Head of caudate nucleus (tissue), 42 donors: ENCODE results near the gene GPD2.
"Not testable (repeated sequence)": the region's sequence is repeated elsewhere in the genome, so short reads cannot be mapped to it uniquely, and the experiment has no call there.

Experiments used
- DNase-seq, 42 donors: peaks; one replicate each; pipeline versions ENCODE4 v3.0.0 to v3.0.0-alpha.2; 2020 to 2021; ENCODE audit warnings: mixed read lengths in 7 of 42
- intact Hi-C: fragments of 100-400 bp; cut with DNase I; formaldehyde crosslinking; loops from one replicate; pipeline ENCODE4 v1.15.0; 2022

Gene GPD2

DNA sequence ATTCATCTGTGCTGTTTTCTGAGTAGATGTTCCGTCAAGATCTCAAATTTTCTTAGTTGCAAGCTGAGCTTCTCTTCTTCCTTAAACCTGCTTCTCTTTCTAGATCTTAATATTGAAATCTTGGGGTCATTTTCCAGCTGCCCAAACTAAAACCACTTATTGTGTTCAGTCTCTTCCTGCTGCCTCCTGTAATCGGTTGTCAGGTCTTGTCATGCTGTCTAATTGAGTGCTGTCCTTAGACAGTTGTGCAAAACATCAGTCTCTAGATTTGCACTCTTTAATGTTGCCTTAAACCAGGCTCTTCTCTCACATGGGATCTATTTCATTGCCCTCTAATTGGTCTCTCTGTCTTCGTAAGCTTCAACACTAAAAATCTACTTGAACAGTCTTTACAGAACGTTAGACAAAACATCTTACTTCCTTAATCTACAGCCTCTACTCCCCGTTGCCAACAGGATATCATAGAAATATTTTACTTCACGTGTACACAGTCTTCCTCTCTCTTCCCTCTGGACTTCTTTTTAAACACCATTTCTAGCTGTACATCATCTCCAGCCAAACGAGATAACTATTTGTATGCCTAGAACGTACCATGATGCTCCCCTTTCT, 34.9 kb downstream of the GPD2 start:
- DNase-seq, result no peak
- intact Hi-C loops, result no loop called here

DNA sequence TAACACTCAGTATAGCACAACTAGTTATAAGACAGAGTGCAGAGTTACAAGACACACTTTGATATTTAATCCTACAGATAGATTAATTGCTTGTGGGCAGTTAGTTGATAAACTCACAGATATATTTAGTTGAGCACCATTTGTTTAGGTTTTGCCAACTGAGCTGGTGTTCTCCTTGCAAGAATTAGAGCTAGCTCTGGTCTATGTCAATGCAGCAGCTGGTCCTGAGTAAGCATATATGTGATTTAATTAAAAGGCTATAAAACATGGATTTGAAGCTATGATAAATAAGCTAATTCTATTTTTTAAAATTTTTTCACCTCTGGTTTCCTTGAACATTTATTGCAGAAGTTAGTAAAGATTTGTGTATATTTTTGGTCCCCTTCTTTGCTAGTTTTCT, 35.6 kb downstream of the GPD2 start:
- no peak for DNase-seq
- intact Hi-C loops, result no loop called here

DNA sequence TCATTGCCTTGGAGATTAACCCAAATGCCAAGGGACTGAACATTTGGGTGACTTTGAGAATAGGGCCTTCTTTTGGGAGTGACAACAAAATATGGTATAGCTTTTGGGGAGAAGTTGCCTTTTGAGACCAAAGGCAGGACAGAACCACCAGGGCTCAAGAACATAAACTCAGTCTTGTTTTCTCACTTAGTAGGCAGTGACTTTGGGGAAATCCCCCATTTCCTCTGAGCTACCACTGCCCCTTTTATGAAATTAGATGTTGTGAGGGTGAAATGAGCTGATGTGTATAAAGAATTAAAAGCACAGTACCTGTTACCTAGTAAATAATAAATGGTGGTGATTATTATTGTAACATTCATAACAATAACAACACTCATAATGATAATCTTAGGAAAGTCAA, 36.5 kb downstream of the GPD2 start:
- intact Hi-C loops, result no loop called here
- no peak for DNase-seq

DNA sequence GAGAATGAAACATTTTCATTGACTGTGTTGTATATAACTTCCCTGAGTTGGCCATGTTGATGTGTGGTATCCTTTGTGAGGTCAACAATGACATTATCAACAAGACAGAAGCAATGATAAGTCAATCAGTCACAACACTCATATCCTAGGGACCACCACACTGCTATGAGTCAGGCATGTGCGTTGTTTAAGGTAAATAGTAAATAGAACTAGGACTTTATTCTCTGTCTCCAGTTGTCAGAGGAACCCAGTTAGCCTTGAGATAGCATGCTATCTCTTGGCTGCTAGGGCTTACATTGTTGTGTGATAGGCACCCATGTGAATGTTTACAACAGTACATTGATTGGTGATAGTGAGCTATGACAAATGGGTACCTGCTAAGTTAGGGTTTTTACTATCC, 37.3 kb downstream of the GPD2 start:
- no peak for DNase-seq
- intact Hi-C loops, result no loop called here

DNA sequence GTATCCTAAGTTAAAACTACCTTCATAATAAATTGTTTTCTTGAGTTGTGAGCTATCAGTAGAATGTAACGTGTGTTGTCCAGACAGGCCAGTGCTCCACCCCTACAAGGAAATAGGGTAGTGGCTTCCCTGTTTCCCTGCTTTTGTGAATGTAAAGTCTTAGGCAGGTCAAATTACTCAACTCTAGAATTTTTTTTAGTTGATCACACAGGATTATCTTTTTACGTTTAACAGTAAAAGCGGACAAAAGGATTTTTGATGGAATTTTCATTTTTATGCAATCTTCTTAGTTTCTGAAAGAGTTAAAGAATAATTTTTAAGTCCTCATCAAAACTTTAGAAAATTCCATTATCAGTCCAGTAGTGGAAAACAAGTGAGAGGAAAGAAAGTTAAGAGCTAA, 38.2 kb downstream of the GPD2 start:
- intact Hi-C loops, result no loop called here
- no peak for DNase-seq

DNA sequence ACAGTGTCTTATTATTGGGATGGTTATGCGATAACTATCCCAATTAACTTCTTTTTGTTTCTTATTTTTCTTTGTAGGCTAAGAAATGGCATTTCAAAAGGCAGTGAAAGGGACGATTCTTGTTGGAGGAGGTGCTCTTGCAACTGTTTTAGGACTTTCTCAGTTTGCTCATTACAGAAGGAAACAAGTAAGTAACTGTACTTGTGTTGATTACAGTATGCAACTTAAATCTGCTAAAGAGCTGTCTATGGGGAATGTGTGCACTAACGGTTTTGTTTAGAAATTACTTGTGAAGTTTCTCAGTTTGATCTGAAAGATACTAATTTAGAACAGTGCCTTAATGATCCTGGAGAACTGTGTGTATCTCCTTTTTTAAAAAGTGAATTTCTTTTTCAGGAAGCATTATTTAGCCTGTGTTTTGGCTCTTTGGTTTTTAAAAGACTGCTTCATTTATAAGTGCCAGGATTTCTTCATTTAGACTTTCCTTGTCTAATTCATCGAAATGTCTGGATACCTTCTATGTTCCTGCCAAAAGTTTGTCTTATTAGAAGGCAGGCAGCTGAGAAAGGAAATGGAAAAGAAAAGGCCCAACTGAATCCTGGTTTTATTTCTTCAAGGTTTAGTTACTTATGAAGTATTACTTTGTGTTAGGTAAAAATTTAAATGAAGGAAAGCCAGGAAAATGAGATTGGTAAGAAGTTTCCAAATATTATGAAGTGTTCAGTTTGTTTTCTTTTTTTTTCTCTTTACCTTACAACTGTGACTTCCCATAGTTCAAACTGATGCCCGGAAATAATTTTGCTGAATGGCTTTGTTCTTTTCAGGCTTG, 40.1 kb downstream of the GPD2 start:
- intact Hi-C loops, result no loop called here
- peak in 1 of 42 donors; percentile 31 for DNase-seq

DNA sequence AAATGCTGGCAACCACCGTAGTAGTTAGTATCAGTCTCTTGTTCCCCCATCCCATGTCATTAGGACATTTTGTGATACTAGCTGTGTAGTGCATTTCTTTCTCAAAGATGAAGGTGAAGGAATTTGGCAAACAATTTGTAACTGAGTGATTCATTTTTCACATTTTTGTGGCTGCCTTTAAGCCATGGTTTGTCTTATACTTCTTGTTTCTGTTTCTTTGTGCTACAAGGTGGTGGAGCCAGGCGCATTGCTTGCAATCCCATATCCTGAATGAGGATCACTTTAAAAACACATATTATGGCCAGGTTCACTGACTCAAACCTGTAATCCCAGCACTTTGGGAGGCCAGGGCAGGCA, 40.6 kb downstream of the GPD2 start:
- intact Hi-C loops, result no loop called here
- DNase-seq, result peak in 1 of 42 donors; percentile 40

DNA sequence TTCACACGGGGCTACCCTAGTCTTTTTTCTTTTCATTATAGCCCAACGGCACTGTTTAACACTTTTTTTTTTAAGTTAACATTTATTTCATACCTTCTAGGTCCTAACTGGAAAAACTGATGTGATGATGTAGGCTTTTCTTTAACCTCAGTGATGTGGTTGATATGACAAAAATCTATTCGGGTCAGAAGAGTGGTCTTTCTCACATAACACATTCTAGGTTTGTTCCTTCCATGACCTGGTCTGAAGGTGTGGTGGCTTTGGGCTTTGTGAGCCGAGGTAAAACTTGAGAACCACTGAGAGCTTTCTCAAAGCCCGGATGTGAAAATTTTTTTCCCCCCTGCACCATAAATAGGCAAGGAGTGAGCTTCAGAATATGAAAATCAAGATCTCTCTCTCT, 44.2 kb downstream of the GPD2 start:
- intact Hi-C loops, result no loop called here
- DNase-seq, result no peak

DNA sequence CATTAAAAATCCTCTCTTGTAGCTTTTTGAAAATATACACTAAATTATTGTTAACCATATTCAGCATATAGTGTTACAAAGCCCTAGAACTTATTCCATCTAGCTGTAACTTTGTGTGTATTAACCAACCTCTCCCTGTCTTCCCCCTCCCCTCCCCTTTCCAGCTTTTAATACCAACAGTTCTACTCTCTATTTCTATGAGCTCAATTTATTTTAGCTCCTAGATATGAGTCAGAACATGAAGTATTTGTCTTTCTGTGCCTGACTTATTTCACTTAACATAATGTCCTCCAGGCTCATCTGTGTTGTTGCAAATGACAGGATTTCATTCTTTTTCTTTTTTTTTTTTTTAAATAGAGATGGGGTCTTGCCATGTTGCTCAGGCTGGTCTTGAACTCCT, 45.1 kb downstream of the GPD2 start:
- intact Hi-C loops, result no loop called here
- DNase-seq, result no peak

DNA sequence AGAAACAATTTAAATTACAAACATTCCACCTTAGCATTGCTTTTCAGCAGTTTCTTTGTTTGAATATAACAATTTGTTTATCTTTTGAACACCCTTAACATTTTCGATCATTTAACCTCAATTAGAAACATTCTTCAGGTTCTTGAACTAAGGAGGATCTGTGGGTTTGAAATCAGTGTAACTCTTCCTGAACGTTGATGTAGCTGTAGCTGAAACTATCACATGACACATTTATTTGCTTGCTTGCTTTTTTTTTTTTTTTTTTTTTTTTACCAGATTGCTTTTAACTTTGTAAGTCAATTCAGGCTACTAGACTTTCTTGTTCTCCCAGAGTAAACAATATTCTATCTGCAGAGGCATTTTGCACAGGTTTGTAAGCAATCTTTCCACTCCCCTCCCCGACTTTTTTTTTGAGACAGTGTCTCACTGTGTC, 47.6 kb downstream of the GPD2 start:
- DNase-seq, result no peak
- intact Hi-C loops, result no loop called here

DNA sequence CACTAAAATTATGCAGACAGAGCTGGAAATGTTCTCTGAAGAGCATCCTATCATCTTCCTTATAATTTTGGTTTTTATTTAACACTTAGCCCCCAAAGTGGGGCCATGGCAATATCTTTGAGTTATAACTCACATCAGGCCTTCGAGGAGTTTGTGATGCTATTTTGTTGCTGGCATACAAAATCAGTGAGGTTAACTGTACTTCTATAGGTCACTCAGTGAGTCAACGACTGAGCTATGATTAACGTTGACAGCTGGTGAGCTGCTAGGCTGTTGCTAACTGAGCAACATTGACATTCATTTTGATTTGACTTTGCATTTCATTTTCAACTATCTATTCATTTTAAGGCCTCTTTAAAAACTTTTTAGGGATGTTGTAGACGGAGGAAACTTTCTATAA, 50.0 kb downstream of the GPD2 start:
- intact Hi-C loops, result no loop called here
- no peak for DNase-seq

DNA sequence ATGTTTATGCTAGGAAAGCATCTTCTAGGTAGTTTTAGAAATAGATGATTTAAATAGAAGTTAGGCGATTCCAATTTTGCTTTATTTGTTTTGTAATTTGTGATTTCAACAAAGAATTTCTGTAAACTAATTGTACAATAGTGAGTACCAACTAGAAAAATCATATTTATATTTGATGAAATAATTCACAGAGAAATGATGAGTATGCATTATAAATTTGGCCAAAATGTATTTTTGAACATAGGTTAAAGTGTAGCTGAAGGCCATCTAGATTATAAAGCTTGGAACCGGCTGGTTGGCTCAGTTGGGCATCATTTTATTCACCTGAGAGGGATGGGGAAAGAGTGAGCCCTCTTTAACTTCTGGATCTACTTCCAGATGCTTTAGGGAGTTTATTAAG, 50.4 kb downstream of the GPD2 start:
- no peak for DNase-seq
- intact Hi-C loops, result no loop called here

DNA sequence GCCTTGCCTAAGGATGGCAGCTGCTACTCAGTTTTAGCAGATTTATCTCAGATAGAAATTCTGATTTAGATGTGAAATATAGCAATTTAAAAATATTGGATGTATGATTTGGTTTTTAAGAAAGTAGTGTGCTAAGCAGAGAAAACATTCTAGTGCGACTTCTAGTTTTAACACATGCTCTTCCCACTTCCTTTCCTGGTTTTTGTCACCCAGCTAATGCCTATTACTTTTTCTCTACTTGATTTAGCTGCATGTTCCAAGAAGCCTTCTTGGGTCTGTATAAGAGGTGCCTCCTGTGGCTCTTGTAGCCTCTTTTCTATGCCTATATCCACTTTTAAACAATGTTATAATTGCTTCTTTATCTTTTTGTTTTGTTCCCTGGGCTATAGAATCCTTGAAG, 53.0 kb downstream of the GPD2 start:
- intact Hi-C loops, result no loop called here

DNA sequence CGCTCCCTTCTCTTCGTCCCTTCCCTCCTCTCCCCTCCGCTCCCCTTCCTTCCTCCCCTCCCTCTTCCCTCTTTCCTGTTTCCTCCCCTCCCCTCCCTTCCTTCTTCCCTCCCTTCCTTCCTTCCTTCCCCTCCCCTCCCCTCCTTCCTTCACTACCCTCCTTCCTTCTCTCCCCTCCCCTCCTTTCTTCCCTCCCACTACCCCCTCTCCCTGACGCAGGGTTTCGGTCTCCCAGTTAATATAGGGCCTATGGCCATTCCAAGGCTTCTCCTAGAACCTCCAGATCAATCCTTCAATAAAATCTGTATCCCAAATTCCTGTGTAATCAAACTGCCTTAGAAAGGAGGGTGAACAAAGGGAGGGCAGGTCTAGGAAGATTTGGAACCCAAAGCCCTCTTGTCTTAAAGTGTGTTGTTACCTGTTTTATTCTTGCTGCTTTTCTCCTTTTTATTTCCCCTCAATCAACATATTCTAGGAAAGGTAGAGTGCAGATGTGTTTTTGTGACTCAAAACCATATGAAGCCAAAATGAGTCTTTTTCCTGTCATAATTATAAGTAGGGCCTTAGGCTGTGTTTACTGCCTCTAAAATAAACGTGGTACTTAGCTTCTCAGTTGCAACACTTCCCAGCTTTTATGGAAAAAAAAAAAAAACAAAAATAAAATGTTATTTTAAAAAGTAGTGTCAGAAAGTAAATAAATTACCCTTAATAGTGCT, 53.7 kb downstream of the GPD2 start:
- intact Hi-C loops, result no loop called here
- DNase-seq, result no peak

More for the DNA sequence above, 53.0 kb downstream of the GPD2 start:
- DNase-seq, result no peak

DNA sequence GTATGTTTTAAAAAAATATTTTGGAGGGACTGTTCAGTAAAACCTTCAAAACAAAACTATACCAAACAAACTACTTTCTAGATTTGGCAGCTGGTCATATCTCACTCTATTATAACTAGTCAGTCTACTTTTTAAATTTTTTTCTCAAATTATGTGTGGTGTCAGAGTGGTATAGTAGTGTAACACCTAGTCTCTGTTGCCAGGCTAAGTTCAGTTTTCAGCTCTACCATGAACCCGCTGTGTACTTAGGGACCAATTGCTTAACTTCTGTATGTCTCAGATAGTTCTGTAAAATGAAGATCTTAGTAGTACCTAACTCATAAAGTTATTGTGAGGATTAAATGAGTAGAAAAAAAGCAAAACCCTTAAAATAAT, 54.3 kb downstream of the GPD2 start:
- no peak for DNase-seq
- intact Hi-C loops, result no loop called here

DNA sequence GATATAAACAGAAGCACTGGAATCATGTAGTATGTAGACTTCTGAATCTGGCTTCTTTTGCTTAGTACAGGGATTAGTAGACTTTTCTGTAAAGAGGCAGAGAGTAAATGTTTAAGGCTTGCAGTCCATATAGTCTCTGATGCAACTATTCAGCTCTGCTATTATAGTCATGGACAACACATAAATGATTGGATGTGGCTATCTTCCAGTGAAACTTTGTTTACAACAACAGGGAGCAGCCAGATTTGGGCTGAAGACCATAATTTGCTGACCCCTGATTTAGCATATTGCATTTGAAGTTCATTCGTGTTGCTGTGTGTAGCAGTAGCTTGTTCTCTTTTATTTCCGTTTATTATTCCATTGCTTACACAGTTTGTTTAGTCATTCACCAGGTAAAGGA, 55.0 kb downstream of the GPD2 start:
- intact Hi-C loops, result no loop called here
- DNase-seq, result no peak

DNA sequence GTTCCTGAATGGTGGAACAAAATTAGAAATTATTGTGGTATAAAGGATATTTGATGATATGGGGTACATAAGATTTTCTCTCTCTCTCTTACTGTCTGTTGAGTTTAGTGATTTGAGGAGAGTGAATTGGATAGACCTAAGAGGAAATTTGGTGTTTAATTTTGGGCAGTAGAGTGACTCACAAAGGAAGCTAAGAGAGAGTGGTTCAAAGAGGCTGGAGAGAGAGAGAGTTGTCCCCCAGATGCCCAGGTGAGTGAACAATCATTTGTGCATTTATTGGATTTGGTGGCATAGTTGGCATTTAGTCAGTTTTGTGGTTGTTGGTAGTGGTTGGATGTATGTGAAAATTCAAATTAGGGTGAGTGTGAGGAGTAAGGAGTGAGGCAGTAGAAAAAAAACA, 56.8 kb downstream of the GPD2 start:
- no peak for DNase-seq
- intact Hi-C loops, result no loop called here

DNA sequence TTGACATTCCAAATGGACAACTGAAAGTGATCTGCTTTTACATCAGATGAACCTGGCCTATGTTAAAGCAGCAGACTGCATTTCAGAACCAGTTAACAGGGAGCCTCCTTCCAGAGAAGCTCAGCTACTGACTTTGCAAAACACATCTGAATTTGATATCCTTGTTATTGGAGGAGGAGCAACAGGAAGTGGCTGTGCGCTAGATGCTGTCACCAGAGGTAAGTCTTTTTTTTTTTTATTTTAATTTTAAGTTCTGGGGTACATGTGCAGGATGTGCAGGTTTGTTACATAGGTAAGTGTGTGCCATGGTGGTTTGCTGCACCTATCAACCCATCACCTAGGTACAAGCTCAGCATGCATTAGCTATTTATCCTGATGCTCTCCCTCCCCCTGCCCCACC, 59.8 kb downstream of the GPD2 start:
- intact Hi-C loops, DNase-seq: not testable (repeated sequence)

DNA sequence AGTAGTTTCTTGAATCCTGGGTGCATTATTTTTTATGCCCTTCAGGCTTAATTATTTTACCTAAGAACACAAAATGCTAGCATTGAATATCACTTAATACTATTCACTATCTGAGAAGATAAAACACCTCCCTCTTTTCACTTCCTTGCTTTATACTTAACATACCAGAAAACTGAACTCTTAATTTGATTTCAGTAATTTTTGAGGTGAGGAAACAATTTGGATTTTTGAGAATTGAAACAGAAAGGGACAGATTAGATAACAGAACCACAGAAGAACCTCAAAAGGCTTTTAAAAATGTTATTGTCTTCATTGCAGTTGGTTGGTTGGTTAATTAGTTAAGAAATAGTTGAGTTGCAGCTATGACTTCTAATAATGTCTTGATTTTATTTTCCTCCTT, 69.5 kb downstream of the GPD2 start:
- DNase-seq, result no peak
- intact Hi-C loops, result no loop called here

DNA sequence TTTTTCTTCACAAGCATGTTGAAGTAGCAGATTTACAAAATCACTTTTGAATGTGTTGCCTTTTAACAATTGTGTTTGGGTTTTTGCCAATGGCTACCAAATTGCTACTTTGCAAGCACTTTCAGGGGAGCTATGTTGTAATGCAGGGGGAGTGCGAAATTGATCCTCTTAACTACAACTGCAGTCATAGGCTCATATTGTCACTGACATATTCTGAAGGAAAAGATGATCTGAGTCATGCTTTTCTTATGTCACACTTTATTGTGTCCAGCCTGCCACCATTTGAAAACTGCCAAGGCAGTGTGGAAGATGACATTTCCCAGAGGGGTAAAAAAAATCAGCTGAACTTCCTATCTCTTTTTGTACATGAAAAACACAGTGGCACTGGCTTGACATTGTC, 74.9 kb downstream of the GPD2 start:
- no peak for DNase-seq
- intact Hi-C loops, result no loop called here

DNA sequence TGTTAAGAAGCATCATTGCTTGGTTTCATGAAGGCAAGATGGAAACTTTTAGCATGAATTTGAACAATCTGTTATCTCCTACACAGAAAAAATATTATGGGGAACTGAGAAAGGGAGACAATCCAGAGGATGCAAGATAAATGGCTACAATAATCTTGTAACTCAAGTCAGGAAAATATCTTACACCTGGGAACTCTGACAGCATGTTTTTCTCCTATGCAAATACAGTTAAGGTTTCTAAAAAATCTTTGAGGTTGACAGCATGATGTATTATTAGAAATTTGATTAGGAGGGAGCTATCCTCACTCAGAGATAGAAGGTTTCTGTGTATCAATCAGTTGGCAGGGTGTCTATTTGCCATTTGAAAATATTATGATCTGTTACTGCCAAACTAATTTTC, 75.6 kb downstream of the GPD2 start:
- no peak for DNase-seq
- intact Hi-C loops, result no loop called here
